OCI-LY1 (cell line): Measurements from ENCODE around the gene XRN1.

Experiments used
- EZH2 ChIP-seq: fragments of 200-600 bp; sonication (generic), shearing (Covaris generic); IDR thresholded peaks from 2 replicates; pipeline ENCODE4 v1.8.0; 2017; ENCODE audit warnings: borderline replicate concordance, mixed run types, mild to moderate bottlenecking, antibody characterized with exemption, low read length, moderate library complexity, mixed read lengths
- TF ChIP-seq, protein P1 (sequence below): fragments of 200-600 bp; sonication (generic), shearing (Covaris generic); IDR thresholded peaks from 2 replicates; pipeline ENCODE4 v1.5.1; 2017; ENCODE audit warnings: mild to moderate bottlenecking, antibody characterized with exemption, low read length, moderate library complexity, mixed read lengths

DNA sequence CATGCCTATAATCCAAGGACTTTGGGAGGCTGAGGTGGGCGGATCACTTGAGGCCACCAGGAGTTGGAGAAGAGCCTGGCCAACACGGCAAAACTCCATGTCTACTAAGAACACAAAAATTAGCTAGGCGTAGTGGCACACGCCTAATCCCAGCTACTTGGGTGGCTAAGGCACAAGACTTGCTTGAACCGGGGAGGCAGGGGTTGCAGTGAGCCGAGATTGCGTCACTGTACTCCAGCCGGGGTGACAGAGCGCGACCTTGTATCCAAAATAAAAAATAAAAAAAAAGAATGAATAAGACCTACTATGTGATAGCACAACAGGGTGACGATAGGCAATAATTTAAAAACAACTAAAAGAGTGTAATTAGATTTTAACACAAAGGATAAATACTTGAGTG is 3.5 kb downstream of the XRN1 start:
- TF ChIP-seq, protein P1, sequence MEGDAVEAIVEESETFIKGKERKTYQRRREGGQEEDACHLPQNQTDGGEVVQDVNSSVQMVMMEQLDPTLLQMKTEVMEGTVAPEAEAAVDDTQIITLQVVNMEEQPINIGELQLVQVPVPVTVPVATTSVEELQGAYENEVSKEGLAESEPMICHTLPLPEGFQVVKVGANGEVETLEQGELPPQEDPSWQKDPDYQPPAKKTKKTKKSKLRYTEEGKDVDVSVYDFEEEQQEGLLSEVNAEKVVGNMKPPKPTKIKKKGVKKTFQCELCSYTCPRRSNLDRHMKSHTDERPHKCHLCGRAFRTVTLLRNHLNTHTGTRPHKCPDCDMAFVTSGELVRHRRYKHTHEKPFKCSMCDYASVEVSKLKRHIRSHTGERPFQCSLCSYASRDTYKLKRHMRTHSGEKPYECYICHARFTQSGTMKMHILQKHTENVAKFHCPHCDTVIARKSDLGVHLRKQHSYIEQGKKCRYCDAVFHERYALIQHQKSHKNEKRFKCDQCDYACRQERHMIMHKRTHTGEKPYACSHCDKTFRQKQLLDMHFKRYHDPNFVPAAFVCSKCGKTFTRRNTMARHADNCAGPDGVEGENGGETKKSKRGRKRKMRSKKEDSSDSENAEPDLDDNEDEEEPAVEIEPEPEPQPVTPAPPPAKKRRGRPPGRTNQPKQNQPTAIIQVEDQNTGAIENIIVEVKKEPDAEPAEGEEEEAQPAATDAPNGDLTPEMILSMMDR: no peak
- no peak for TF ChIP-seq EZH2
